HUDEP-2 (cell line): ENCODE results near the gene MYO1F.
"Not testable (repeated sequence)": the region's sequence is repeated elsewhere in the genome, so short reads cannot be mapped to it uniquely, and the experiment has no call there.

Experiments used
- DNase-seq, 76 experiments: peaks; one replicate each; lab custom pipeline; 2025; ENCODE audit not compliant: unreplicated experiment in 76 of 76; lab: John Stamatoyannopoulos, UW

MYO1F gene

DNA sequence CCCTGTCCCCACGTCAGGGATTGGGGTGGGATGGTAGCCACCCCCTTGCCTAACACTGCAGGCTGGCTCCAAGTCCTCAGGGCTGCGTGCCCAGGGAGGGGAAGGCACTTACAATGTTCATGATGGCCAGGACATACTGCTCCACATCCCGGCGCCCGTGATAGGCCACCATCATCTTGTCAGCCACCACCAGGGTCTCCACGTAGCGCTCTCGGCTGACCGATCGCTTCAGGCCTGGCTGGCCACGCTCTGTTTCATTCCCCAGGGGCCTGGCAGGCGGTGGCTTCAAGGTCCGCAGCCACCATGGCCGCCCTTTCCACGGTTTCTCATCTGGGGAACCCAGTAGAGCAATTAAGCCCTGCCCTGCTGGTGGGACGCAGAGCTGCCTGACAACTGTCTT is 23.6 kb upstream of the MYO1F start:
- DNase-seq = no peak

DNA sequence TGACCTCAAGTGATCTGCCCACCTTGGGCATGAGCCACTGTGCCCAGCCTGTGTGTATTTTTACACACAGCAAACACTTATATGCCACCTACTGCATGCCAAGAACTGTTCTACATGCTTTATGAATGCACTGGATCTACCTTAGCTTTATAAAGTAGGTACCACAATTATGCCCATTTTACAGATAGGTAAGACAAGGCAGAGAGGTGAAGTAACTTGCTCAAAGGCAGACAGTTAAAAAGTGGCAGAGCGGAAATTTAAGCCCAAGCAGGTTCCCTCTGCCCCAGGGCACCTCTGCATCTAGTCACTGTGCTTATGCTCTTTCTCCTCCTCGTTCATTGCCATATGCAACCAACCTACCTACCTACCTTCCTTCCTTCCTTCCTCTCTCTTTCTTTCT is 22.8 kb upstream of the MYO1F start:
- no peak for DNase-seq

DNA sequence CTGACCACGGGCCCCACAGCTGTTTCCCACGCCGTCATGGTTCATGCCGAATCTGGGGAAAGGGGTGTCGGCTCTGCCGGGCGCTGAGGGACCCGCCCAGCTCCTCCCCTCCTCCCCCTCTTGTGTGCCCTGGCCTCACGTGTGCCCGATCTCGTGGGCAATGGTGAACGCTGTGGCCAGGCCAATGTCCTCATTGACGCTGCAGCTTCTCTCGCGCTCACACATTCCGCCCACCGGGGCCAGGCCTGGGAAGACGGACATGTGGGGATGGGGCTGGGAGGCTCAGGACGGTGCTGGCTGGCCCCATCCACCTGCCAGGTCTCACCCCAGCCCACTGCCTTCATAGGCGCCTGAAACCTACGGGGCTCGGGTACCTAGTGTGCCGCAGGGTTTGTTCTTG is 18.9 kb upstream of the MYO1F start:
- no peak for DNase-seq

DNA sequence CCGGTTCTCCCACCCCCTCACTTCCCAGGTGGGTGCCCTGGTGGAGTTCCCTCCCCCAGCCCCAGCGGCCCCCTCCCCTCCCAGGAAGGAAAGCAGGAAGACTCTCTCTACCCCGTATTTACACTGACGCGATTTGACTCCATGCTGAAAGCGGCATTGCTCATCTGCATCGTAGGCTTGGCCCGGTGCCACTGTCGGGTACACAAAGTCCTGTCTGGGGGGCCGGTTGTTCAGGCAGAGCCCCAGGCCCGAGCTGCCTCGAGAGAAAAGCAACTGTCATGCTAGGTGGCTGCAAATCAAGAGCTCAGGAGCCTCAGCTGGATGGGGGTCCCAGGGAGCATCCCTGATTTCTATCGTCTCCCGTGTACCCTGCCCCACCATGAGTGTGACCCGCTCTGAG is 18.4 kb upstream of the MYO1F start:
- DNase-seq = no peak

DNA sequence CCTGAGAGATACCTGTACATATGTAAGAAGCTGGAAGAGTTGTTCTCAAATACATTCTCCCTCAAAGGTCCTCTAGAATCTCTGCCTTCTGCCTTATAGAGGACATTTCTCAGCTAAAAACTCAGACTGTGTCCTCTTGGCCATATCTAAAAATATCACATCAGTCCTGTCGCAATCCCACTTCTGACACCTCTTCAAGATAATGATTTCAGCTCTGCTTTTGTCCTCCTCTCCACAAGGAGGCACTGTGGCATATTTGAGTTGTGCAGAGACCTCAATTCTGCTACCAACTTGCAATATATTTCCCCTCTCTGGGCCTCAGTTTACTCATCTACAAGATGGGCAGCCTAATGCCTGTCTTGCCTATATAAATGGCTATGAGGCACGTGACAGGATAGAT is 16.7 kb upstream of the MYO1F start:
- no peak for DNase-seq

DNA sequence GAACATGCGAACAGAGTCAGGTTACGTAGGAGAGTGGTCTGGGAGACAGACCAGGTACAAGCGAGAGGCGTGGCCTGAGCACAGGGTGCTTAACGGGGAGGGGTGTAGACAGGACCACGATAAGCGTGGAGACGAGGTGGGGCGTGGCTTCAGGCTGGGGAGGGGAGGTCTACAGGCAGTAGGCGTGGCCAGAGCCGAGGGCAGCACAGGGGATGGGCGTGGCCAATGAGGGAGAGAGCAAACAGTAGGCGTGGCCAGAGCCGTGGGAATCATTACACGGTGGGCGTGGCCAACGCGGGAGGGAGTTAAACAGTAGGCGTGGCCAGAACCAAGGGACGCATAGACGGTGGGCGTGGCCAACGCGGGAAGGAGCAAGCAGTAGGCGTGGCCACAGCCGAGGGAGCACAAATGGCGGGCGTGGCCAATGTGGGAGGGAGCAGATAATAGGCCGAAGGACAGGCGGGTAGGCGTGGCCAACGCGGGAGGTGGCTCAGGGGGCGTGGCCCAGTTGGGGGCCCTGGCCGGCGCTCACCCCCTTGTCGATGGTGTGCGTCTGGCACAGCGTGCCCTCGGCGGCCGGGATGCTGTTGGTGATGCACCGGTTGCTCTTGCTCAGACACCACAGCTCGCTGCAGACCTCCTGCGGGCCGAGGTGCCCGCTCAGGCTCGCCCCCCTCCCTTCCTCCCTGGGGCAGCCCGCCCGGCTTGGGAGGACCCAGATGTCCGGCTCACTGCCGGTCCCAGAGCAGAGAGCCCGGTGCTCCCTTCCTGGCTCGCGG is 15.2 kb upstream of the MYO1F start:
- DNase-seq = peak in 70 of 76 experiments; percentile 33 to 95 (median 82)

DNA sequence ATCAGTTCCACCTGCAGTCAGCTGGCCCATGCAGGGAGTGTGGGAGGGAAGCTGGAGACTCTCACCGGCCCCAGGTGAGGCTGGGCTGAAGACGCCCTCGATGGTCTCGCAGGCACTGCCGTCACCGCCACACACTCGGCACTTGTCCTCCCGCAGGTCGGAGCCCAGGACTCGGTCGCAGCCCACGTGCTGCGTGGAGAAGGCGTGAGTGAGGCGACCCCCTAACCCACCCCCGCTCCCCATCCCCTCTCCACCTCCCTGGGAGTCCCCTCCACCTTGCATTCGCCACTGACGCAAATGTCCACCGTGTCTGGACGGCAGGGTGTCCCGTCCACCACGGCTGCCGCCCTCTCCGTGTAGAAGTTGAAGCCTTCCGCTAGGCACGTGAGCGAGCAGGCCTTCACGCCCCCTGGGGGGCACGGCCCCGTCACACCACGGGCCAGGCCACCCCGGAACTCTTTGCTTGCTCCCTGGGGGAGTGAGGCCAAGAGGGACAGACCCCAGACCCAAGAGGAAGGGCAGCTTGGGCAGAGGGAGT is 12.0 kb upstream of the MYO1F start:
- no peak for DNase-seq

DNA sequence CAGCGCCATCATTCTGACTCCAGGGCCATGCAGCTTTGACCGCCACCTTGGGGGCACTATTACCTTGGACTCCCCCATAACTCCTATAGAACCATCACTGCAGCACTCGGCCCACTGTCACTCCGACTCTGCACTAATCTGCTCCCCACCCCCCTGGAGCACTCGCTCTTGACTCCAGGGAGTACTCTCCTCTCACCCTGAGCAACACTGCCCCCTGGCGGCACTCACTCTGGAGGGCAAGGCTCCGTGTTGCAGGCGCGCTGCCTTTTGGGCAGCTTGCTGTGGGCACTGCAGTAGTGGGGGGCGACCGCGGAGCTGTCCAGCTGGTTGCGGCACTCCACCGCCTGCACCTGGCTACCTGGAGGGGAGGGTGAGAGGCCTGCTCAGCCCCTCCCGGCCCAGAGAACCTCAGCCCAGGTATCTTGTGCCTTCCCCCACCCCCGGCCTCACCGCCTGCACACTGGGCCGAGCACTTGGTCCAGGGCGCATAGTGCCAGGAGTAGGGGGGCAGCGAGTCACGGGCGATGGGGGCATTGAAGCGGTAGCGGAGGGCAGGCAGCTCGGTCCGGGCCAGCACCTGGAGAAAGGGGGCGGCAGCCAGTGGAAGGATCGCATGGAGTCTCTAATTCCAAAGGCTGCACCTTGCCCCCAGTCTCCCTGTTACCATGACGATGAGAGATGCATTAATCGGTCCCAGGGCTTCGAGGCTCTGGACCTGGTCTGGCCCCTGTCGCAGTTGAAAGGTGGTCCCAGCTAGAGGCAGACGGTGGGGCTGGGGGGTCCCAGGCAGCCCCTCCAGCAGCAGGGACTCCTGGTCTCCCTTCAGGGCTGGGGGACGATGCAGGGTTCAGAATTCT is 8.9 kb upstream of the MYO1F start:
- peak in 58 of 76 experiments; percentile 14 to 83 (median 58) for DNase-seq

DNA sequence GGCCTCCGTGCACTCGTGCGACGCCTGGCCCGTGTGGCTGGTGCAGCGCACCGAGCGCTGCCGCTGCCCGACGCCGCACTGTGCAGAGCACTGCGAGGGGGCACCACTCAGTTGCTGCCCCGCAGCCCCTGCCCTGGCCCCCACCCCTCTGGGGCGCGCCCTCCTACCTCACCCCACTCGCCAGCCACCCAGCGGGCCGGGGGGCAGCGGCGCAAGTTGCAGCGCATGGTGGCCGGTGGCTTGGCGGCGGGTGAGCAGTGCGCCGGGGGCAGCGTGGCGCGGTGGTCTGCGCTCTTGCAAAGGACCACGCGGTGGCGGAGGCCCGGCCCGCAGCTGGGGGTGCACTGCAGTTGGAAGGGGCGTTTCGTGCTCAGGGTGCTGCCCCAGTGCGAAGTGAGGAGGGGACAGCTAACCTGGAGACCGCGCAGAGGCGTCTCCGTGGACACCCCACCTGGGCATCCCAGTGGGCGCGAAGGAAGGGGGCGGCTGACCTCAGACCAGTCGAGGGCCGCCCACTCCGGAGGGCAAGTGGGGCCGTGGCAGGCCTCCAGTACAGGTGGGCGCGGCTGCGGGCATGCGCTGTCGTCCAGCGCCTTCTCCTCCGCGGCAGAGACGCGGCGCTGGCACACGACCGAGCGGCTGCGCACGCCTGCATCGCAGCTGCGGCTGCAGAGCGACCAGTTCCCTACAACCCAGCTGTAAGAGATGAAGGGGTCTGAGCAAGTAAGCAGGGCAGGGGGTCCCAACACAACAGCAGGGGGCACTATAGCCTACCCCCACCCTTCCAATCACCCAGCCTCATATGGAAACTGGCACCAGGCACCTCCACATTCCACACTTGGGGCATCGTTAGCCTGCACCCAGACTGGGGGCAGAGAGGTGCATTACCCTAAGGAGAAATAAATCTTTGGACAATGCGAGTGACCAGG is 8.0 kb upstream of the MYO1F start:
- no peak for DNase-seq

DNA sequence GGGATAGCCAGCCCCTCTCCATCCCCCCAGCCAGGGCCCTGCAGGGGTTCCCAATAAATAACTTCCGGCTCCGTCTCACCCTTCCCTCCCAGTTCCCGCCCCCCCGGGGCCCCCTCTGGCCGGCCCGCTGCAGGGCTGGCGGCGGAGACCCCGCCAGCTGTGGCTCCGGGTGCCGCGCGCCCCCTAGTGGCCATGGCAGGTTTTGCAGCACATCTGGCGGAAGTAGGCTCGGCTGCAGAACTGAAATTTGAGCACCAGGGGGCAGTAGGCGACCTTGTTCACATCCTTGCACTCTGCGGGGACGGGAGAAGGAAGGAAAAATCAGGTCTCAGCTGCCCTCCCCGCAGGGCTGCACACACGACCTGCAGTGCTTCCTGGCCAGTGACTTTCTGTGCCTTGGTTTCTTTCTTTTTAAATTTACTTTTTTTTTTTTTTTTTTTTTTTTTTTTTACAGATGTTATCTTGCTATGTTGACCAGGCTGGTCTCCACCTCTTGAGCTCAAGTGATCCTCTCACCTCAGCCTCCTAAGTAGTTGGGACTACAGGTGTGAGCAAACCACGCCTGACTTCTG is 3.6 kb upstream of the MYO1F start:
- peak in 68 of 76 experiments; percentile 24 to 88 (median 72) for DNase-seq

DNA sequence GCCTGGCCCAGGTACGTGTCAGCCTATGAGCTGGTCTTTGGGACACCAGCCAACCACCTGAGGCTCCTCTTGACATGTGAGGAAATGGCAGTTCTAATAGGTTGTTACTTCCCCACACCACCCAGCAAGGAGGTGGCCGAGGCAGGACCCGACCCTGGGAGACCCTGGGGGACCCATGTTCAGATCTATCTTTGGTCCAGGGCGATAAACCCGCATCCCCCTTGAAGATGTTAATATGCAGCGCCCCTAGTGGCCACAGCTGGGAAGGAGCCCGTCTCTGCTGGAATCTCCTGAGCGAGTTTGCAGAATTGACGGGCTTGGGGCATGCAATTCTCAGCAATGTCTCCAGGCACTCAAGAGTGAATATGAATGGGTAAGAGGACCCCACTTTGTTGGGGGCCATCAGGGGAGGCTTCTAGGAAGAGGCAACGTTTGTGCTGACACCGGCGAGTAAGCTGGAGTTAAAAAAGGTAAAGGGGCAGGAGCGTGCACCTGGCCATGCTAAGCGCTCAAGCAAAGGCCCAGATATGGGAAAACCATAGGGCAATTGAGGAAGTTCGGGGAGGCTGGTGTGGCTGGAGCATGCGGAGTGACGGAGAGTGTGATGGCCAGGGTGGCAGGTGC is 1.5 kb upstream of the MYO1F start:
- DNase-seq = peak in 64 of 76 experiments; percentile 20 to 83 (median 60)

DNA sequence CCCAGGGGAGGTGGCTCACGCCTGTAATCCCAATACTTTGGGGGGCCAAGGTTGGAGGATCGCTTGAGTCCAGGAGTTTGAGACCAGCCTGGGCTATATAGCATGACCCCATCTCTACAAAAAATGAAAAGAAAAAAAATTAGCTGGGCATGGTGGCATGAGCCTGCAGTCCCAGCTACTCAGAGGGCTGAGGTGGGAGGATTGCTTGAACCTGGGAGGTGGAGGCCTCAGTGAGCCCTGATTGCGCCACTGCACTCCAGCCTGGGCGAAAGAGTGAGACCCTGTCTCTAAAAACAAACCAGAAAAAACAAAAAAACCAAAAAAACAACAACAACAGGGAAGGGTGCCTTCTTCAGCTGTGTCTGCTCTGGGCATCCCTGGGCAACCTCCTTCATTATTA is 499 bp upstream of the MYO1F start:
- no peak for DNase-seq

DNA sequence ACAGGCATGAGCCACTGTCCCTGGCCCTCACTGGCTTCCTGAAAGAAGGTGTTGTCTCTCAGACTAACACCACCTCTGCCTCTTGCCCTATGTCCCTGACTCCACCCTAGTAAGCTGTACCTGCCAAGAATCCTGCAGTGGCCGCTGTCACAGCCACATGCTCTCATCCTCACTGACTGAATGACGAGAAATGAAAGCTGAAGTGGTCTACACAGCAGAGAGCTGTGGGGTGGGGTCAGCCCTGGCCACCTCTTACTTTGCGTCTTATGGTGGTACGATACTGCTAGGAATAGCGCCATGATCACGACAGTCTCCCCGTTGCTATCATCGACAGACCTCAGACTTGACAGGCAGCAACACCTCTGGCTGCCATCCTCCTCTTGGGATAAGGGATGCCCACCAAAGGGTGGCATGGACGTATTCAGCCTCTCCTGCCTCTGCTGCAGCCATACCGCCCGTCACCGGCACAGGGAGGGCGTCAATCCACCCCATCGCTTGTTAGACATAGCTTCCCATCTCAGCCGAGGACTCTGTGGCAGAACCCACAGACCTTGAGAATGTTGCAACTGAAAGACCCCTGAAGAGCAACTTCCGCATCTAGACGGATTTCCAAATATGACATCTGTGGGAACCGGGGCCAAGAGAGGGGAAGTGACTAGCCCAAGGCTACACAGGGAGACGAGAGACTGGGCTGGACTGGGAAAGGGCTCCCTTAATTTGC is 809 bp downstream of the MYO1F start:
- no peak for DNase-seq

DNA sequence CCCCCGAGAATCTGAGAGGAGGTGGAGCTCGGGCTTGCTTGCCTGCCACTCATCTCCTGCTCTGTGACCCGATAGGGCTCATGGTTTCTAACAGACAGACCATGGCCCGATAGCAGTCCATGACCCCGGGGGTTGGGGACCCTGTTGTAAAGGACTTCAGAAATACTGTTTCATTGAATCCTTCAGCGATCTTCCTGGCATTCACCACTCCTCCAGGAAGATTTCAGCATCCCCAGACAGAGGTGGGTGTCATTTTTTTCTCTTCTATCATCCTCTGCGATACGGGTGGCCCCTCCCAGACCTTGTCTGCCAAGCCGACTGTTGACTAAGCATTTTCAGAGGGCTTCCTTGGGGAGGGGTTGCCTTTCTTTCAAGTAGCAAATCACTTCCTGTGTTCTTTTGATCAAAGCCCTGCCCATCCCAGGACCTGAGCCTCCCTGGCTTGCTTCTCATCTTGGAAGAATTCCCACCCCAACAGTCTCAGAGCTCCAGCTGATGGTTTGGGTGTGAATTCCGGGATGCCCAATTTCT is 1.7 kb downstream of the MYO1F start:
- peak in 15 of 76 experiments; percentile 8 to 36 (median 21) for DNase-seq

DNA sequence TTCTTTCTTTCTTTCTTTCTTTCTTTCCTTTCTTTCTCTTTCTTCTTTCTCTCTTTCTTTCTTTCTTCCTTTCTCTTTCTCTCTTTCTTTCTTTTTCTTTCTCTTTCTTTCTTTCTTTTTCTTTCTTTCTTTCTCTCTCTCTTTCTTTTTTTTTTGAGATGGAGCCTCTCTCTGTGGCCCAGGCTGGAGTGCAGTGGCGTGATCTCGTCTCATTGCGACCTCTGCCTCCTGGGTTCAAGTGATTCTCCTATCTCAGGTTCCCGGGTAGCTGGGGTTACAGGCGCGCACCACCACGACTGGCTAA is 2.7 kb downstream of the MYO1F start:
- not testable (repeated sequence) for DNase-seq

DNA sequence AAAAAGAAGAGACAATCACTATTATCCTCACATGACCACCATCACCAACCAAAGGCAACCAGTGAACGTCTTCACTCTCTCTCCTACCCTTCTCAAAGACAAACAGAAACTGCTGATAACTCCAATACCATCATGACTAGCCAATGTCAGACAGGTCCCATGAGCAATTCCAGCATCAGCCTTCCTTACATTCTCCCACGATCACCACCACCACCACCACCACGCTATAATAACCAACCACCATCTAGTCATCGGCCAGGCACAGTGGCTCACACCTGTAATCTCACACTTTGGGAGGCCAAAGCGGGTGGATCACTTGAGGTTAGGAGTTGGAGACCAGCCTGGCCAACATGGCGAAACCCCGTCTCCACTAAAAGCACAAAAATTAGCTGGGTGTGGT is 3.9 kb downstream of the MYO1F start:
- no peak for DNase-seq

DNA sequence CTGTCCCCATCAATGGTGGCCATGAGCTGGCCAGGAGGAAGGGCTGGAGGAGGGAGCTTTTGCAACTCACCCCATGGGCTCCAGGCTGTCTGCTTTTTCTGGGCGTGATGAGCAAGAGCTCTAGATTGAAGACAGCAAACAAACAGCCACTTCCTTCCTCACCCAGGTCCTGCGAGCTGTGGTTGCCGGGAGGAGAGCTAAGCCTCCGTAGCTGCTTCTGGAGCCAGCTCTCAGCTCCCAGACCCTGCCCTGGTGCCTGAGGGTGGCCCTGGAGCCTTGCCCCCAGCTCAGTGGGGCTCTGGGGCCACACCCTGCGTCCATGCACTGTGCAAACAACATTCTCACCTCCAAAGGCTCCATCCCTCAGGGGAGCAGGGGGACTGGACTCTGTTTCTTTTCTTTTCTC is 6.2 kb downstream of the MYO1F start:
- peak in 8 of 76 experiments; percentile 9 to 25 (median 18) for DNase-seq

DNA sequence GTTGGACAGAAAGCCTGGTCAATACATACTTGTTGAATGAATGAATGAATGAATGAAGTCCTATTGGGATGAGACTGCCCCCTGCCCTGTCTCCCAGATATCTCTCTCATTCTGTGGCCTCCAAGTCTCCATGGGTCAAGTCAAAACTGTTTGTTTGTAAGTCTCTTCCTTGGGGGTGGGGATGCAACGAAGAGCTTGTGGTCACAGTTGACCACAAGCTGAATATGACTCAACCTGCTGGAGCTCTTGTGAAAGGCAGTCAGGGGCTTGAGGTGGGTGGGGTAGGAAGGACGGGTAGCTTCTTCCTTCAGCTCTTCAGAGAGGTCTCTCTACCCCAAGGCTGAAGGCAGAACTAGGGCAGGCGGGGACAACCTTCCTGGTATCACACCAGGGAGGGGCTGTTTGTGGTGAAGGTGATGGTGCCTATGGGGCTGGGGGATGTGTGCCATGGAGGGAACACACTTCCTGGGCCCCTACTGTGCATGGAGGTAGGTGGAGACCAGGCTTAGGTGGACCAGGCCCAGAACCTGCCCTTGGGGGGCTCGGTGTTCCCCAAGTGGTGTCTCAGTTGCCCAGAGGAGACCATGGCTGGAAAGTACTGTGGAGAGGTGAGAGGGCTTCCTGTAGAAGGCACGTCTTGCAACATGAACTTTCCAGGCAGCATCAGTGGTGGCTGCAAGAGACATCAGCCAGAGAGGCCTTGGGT is 8.0 kb downstream of the MYO1F start:
- peak in 50 of 76 experiments; percentile 13 to 86 (median 49) for DNase-seq
